Natural killer cell (primary cell): ENCODE results near the gene PABPN1L. TPM values are rescaled to one million over a fixed set of nuclear protein-coding genes. Genes with fewer than 3 reads are reported as not detected.

Experiments used
- ATAC-seq, 3 donors: fragments of 150-1000 bp in 2 of 3; fragments of 200-7000 bp in 1 of 3; cut with Tn5 transposase; 1 replicate in 1 of 3; 2 replicates in 2 of 3; pipeline ENCODE4 v1.10.0; 2021; ENCODE audit warnings: mild to moderate bottlenecking in 2 of 3, moderate library complexity in 2 of 3
- DNase-seq, 2 donors: peaks; one replicate each; pipeline versions ENCODE4 v3.0.0 to v3.0.0-alpha.2; 2013 to 2021; ENCODE audit warnings: mixed read lengths in 1 of 2
- H3K27ac ChIP-seq: one replicate; pipeline ENCODE4 v1.5.1; 2013; ENCODE audit warnings: mild to moderate bottlenecking, low read length
- H3K27me3 ChIP-seq: one replicate; pipeline ENCODE4 v1.6.1; 2013; ENCODE audit warnings: low read length; ENCODE audit not compliant: control insufficient read depth, insufficient read depth
- H3K36me3 ChIP-seq: one replicate; pipeline ENCODE4 v1.6.1; 2013; ENCODE audit warnings: low read length; ENCODE audit not compliant: control insufficient read depth, insufficient read depth
- H3K4me1 ChIP-seq: one replicate; pipeline ENCODE4 v1.6.1; 2013; ENCODE audit warnings: low read length; ENCODE audit not compliant: control insufficient read depth, insufficient read depth
- H3K4me3 ChIP-seq: one replicate; pipeline ENCODE4 v1.5.1; 2013; ENCODE audit warnings: low read length
- H3K9me3 ChIP-seq: one replicate; pipeline ENCODE4 v1.6.1; 2013; ENCODE audit warnings: low read length; ENCODE audit not compliant: control insufficient read depth, insufficient read depth
- H3K27ac Mint-ChIP-seq, 2 donors: one replicate each; pipeline ENCODE4 v1.8.0; 2022; ENCODE audit warnings: mild to moderate bottlenecking in 2 of 2, mixed read lengths in 2 of 2, moderate library complexity in 1 of 2
- H3K27me3 Mint-ChIP-seq, 2 donors: one replicate each; pipeline ENCODE4 v1.8.0; 2022; ENCODE audit warnings: low read depth in 2 of 2, mixed read lengths in 2 of 2
- H3K36me3 Mint-ChIP-seq: one replicate; pipeline ENCODE4 v1.8.0; 2022; ENCODE audit warnings: mixed read lengths
- H3K4me1 Mint-ChIP-seq, 2 donors: one replicate each; pipeline ENCODE4 v1.8.0; 2022; ENCODE audit warnings: mixed read lengths in 2 of 2
- H3K4me3 Mint-ChIP-seq: one replicate; pipeline ENCODE4 v1.8.0; 2022; ENCODE audit warnings: mild to moderate bottlenecking, moderate library complexity, mixed read lengths
- H3K9me3 Mint-ChIP-seq, 2 donors: one replicate each; pipeline ENCODE4 v1.8.0; 2022; ENCODE audit warnings: mixed read lengths in 2 of 2
- CTCF ChIP-seq: fragments of 200-600 bp; IDR thresholded peaks from one replicate; pipeline ENCODE4 v1.8.0; 2022; ENCODE audit warnings: antibody characterized with exemption
- WGBS: methylation state at CpG from one replicate; pipeline ENCODE4 v1.1.7; 2013; ENCODE audit warnings: missing lambda C conversion rate; ENCODE audit not compliant: insufficient coverage; 5-methylcytosine and 5-hydroxymethylcytosine counted together
- intact Hi-C: fragments of 100-400 bp; cut with micrococcal nuclease; formaldehyde crosslinking; loops from one replicate; pipeline ENCODE4 v1.14.2; 2022
- total RNA-seq, 4 donors: library from RNA; stranded (reverse); fragments of 120-200 nt in 1 of 4; gene quantifications; one replicate each; pipeline versions ENCODE4 v1.2.3 to v1.2.4, GENCODE V29; 2013 to 2022

PABPN1L gene
- total RNA-seq, 3 donors from 2014 or later (not counting 1 experiment from before 2014, with no cell fraction given) = 0.43 TPM; not detected in 2

- peaks cover 0 to 4% of the 10 kb centered on the region in 2 donors for H3K4me1 Mint-ChIP-seq
- no peaks in the 10 kb centered on the region for H3K9me3 Mint-ChIP-seq
- no peak overlapping the region for H3K27ac Mint-ChIP-seq
- no peak for TF ChIP-seq CTCF
- no peaks in the 10 kb centered on the region for H3K4me1 ChIP-seq
- H3K36me3 ChIP-seq = no peaks in the 10 kb centered on the region
- no peak for DNase-seq
- no peak overlapping the region for H3K27ac ChIP-seq
- intact Hi-C loops = no loop called here
- H3K4me3 Mint-ChIP-seq = no peak overlapping the region
- no peaks in the 10 kb centered on the region for H3K27me3 ChIP-seq
- ATAC-seq = no peak
- WGBS = 93% methylated on average over 13 of the region's 13 CpGs
- H3K36me3 Mint-ChIP-seq = no peaks in the 10 kb centered on the region
- peaks cover 5 to 6% of the 10 kb centered on the region in 2 donors for H3K27me3 Mint-ChIP-seq
- H3K4me3 ChIP-seq = no peak overlapping the region
- H3K9me3 ChIP-seq = no peaks in the 10 kb centered on the region
Observed at GRCh38 chr16:88913870-88914269, 47.4 kb upstream of the PABPN1L start.

- H3K27ac ChIP-seq = no peak overlapping the region
- intact Hi-C loops = no loop called here
- H3K27me3 ChIP-seq = no peaks in the 10 kb centered on the region
- H3K27me3 Mint-ChIP-seq = peaks cover 5 to 6% of the 10 kb centered on the region in 2 donors
- H3K4me3 Mint-ChIP-seq = no peak overlapping the region
- H3K36me3 ChIP-seq = no peaks in the 10 kb centered on the region
- H3K4me1 ChIP-seq = no peaks in the 10 kb centered on the region
- no peaks in the 10 kb centered on the region for H3K36me3 Mint-ChIP-seq
- no peak overlapping the region for H3K27ac Mint-ChIP-seq
- 94% methylated on average over 16 of the region's 16 CpGs for WGBS
- no peak for TF ChIP-seq CTCF
- H3K9me3 Mint-ChIP-seq = no peaks in the 10 kb centered on the region
- peaks cover 0 to 4% of the 10 kb centered on the region in 2 donors for H3K4me1 Mint-ChIP-seq
- DNase-seq = no peak
- ATAC-seq = no peak
- H3K9me3 ChIP-seq = no peaks in the 10 kb centered on the region
- H3K4me3 ChIP-seq = no peak overlapping the region
Observed at GRCh38 chr16:88913001-88913612, 46.6 kb upstream of the PABPN1L start.

GRCh38 chr16:88912556-88912955, 46.1 kb upstream of the PABPN1L start:
- no peak for TF ChIP-seq CTCF
- H3K9me3 ChIP-seq = no peaks in the 10 kb centered on the region
- Mint-ChIP-seq H3K27me3 (peaks cover 5 to 6% of the 10 kb centered on the region in 2 donors), H3K4me3 (no peak overlapping the region), H3K9me3 (no peaks in the 10 kb centered on the region), H3K4me1 (peaks cover 0 to 4% of the 10 kb centered on the region in 2 donors), H3K27ac (no peak overlapping the region), H3K36me3 (no peaks in the 10 kb centered on the region)
- H3K27ac ChIP-seq = no peak overlapping the region
- H3K36me3 ChIP-seq = no peaks in the 10 kb centered on the region
- ATAC-seq = no peak
- WGBS = 95% methylated on average over 15 of the region's 15 CpGs
- H3K27me3 ChIP-seq = no peaks in the 10 kb centered on the region
- H3K4me3 ChIP-seq = no peak overlapping the region
- intact Hi-C loops = no loop called here
- no peak for DNase-seq
- no peaks in the 10 kb centered on the region for H3K4me1 ChIP-seq

GRCh38 chr16:88911946-88912310, 45.5 kb upstream of the PABPN1L start:
- H3K9me3 Mint-ChIP-seq = no peaks in the 10 kb centered on the region
- peaks cover 5 to 6% of the 10 kb centered on the region in 2 donors for H3K27me3 Mint-ChIP-seq
- DNase-seq = no peak
- no peak overlapping the region for H3K4me3 Mint-ChIP-seq
- no peak overlapping the region for H3K27ac Mint-ChIP-seq
- no peaks in the 10 kb centered on the region for H3K27me3 ChIP-seq
- TF ChIP-seq CTCF = no peak
- no peak overlapping the region for H3K27ac ChIP-seq
- H3K4me1 ChIP-seq = no peaks in the 10 kb centered on the region
- WGBS = 90% methylated on average over 16 of the region's 16 CpGs
- intact Hi-C loops = no loop called here
- H3K36me3 ChIP-seq = no peaks in the 10 kb centered on the region
- H3K4me1 Mint-ChIP-seq = peaks cover 0 to 4% of the 10 kb centered on the region in 2 donors
- no peaks in the 10 kb centered on the region for H3K36me3 Mint-ChIP-seq
- ATAC-seq = no peak
- H3K9me3 ChIP-seq = no peaks in the 10 kb centered on the region
- H3K4me3 ChIP-seq = no peak overlapping the region
